H1 (cell line): ENCODE results near the gene PNMA6E. TPM values are rescaled to one million over a fixed set of nuclear protein-coding genes. Genes with fewer than 3 reads are reported as not detected.

Source experiments
- BACH1 ChIP-seq: IDR thresholded peaks from 2 replicates; pipeline ENCODE4 v1.6.1; 2012; ENCODE audit warnings: low read length, improper control_type of control experiment
- CHD1 ChIP-seq: IDR thresholded peaks from 2 replicates; pipeline ENCODE4 v1.6.1; 2012; ENCODE audit warnings: low read depth, low read length, improper control_type of control experiment
- CHD7 ChIP-seq: fragments of 300-600 bp; sonication (generic); IDR thresholded peaks from 2 replicates; pipeline ENCODE4 v1.7.1; 2012; ENCODE audit warnings: low read length, moderate library complexity, mild to moderate bottlenecking, inconsistent platforms; ENCODE audit not compliant: insufficient replicate concordance
- CTBP2 ChIP-seq: IDR thresholded peaks from 2 replicates; pipeline ENCODE4 v1.7.0; 2011; ENCODE audit warnings: borderline replicate concordance, mild to moderate bottlenecking, moderate library complexity, mixed read lengths, low read length; ENCODE audit not compliant: insufficient read depth, insufficient read length
- KDM5A ChIP-seq: fragments of 200-600 bp; IDR thresholded peaks from 2 replicates; pipeline ENCODE4 v1.7.1; 2012; ENCODE audit warnings: mild to moderate bottlenecking, low read length, inconsistent platforms, mixed read lengths
- polyA plus RNA-seq, 7 experiments: library from polyadenylated mRNA; depleted of rRNA in 3 of 7; stranded (reverse) in 5 of 7; unstranded in 2 of 7; fragments of >200 nt in 5 of 7; fragments of 200-250 nt in 2 of 7; gene quantifications; 1 replicate in 5 of 7; 2 replicates in 1 of 7; 4 replicates in 1 of 7; pipeline versions ENCODE4 v1.2.1 to v1.2.3, GENCODE V29; 2011 to 2013; ENCODE audit warnings: missing spikeins in 2 of 7, mixed read lengths in 2 of 7
- total RNA-seq: library from RNA; stranded (reverse); fragmentation: NEBNext Ultra II Directional; extraction: Animal tissue kit (Norgen Biotek cat#: 25700); gene quantifications from 2 replicates; pipeline ENCODE4 v1.2.1, GENCODE V29; 2021

PNMA6E gene
- total and polyA plus RNA-seq, 2 of the 8 experiments (the other 6 are each of a cell fraction or from before 2014, with no cell fraction given) = not detected

- TF ChIP-seq CHD7 = no peak
- TF ChIP-seq BACH1 = no peak
- TF ChIP-seq CHD1 = no peak
- no peak for TF ChIP-seq KDM5A
- TF ChIP-seq CTBP2 = no peak
Observed at GRCh38 chrX:153417637-153418036, 16.5 kb upstream of the PNMA6E start (continued).
